C4-2B (cell line): ENCODE data around the gene INTS6L.

Experiments
- CTCF ChIP-seq: fragments of 450-650 bp; conservative IDR thresholded peaks from 2 replicates; pipeline ENCODE4 v1.5.1; 2017; ENCODE audit warnings: mild to moderate bottlenecking
- ZFX ChIP-seq: fragments of 450-650 bp; IDR thresholded peaks from 2 replicates; pipeline ENCODE4 v1.6.1; 2017

GRCh38 chrX:135522132-135522530, 1.7 kb downstream of the INTS6L start:
- TF ChIP-seq CTCF (no peak), ZFX (no peak)
